ENCODE measurements around the gene LRRC8E.

Gene LRRC8E

GRCh38 chr19:7868671-7869452 is 19.4 kb upstream of the LRRC8E start:
- DNase-seq = peak; percentile 86

- peak; percentile 87 for DNase-seq
These were observed 18.8 kb upstream of the LRRC8E start for GRCh38 chr19:7869453-7869909.

DNA sequence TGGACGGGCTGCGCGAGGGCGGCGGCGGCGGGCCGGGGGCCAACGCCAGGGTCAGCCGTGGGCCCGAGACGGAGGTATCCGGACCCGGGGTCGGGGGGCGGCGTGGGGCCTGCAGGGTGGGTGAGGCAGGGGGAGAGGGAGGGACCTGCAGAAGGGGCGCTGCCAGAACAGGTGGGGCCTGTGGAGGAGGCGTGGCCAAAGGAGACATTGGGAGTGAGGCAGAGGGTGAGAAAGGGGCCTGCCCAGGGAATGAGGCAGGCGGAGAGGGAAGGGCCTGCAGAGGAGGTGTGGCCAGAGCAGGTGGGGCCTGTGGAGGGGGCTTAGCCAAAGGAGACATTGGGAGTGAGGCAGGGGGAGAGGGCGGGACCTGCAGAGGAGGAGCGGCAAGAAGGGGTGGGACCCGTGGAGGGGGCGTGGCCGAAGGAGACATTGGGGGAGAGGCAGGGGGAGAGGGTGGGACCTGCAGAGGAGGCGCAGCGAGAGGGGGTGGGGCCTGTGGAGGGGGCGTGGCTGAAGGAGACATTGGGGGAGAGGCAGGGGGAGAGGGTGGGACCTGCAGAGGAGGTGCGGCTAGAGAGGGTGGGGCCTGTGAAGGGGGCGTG is 18.3 kb upstream of the LRRC8E start:
- peak; percentile 78 for DNase-seq

DNA sequence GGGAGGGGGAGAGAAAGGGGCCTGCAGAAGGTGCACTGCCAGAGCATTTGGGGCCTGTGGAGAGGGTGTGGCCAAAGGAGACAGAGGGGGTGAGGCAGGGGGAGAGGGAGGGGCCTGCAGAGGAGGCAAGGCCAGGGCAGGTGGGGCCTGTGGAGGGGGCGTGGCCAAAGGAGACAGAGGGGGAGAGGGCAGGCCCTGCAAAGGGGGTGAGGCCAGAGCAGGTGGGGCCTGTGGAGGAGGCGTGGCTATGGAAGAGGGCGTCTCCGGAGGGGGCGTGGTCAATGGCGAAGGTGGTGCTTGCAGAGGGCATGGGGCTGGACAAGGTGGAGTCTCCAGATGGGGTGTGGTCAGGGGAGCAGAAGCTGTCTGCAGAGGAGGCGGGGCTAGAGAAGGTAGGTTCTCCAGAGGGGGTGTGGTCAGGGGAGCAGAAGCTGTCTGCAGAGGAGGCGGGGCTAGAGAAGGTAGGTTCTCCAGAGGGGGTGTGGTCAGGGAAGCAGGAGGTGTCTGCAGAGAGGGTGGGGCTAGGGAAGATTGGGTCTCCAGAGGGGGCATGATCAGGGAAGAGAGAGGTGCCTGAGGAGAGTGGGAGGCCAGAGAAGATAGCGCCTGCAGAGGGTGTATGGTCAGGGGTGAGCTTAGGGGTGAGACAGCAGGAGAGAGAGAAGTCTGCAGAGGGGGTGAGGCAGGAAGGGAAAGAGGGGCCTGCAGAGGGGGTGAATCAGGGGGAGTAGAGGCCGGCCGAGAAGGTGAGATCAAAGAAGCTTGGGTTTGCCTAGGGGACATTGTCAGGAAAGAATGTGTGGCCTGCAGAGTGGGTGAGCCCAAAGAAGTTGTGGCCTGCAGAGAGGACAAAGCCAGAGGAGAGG is 17.5 kb upstream of the LRRC8E start:
- DNase-seq = peak; percentile 86

GRCh38 chr19:7871437-7872305 is 16.6 kb upstream of the LRRC8E start:
- DNase-seq = peak; percentile 97

DNA sequence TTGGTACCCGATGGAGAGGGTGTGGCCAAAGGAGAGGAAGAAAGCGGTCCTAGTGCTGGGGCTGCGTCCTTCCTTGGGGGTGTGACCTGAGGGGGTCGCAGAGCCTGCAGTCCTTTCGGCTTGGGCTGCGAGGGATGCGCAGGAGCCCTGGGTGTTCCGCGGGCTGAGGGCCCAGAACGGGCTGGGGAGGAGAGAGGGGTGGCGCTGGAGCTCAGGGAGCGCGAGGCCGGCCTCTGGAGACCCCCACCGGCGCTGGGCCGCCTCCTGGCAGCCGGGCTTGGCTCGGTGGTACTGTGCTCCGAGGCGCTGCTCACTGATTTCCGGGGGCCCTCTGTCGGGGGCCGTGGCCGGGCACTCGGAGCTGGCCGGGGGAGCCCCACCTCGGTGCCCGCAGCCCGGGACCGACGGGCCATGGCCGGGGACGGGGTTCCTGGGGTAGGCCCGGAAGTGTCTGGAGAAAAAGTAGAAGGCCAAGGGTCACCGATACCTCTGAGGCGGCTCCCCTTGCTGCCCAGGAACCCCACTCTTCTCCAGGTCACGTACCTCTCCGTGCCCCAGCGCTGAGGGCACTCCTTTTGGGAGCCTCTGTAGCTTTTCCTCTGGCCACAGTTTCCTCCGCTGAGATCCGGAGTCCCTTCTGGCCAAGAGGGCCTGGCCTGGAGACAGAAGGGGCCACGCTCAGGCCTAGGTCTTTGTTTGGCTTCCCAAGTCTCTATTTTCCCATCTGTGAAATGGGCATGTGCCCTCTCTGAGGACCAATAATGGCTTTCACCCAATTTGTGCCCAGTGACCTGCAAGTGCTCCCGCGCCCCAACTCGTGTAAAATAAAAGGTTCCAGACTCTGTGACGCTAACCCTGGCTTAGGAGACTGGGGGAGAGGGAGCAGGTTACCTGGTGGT is 15.8 kb upstream of the LRRC8E start:
- no peak for DNase-seq

- DNase-seq = no peak
These were observed 14.8 kb upstream of the LRRC8E start for GRCh38 chr19:7873304-7874075.

DNA sequence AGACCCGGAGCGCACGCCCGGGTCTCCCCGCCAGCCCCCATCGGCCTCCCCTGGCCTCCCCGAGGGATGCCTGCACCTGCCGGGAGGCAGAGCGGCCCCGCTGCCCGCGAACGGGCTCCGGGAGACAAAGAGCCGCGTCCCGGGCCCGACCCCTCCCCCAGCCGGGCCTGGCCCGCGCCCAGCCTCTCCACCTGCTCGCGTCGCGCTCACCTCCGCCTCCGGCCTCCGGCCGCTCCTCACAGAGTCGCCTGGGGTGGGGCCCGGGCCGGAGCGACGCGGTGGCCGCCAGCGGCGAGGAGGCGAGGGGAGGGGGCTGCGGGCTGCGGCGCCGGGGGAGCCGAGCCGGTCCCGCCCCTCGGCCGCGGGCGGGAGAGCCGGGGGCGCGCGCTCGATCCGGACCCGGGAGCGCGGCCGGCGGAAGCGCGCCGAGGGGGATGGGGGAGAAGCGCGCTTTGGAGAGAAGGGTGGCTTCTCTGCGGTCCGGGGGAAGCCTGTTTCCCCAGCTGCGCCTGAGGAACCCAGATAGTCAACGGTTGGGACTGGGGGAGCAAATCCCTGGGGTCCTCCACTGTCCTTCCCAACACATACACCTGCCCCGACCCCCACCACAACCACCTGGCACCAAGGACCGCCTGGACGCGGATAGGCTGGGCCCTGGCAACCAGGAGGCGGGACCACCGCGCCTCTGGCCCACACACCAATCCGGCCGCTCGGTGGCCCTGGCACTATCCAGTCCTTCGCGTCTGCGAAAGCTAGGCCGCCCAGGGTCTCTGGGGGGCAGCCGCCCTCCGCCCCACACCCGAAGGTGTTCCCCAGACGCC is 14.0 kb upstream of the LRRC8E start, which contains the start of gene PRR36:
TSS of gene PRR36 (minus strand) at position 315 of the 821 bp plus-strand sequence. CDS start 701 bp downstream, outside the sequence.
- peak; percentile 46 for DNase-seq

DNA sequence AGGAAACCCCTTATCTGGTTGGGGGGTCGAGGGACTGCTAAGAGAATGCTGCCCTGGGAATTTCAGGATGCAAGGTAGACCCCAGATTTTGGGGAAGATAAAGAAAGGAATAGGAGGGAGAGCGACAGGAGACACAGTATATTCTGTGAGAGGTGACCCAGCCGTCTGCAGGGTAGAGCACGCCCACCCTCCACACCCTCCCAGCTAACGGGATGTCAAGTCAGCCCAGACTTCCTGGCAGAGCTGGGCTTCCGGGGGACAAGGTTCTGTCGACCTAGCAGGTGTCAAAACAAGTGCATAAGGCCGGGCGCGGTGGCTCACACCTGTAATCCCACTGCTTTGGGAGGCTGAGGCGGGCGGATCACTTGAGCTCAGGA is 13.4 kb upstream of the LRRC8E start:
- DNase-seq = no peak

- no peak for DNase-seq
These were observed 11.0 kb upstream of the LRRC8E start for GRCh38 chr19:7877249-7877836.

- DNase-seq = no peak
These were observed 9.1 kb upstream of the LRRC8E start for GRCh38 chr19:7879111-7879807.

GRCh38 chr19:7879836-7880235 is 8.5 kb upstream of the LRRC8E start:
- peak; percentile 17 for DNase-seq

- no peak for DNase-seq
These were observed 6.4 kb upstream of the LRRC8E start for GRCh38 chr19:7881910-7882309.

DNA sequence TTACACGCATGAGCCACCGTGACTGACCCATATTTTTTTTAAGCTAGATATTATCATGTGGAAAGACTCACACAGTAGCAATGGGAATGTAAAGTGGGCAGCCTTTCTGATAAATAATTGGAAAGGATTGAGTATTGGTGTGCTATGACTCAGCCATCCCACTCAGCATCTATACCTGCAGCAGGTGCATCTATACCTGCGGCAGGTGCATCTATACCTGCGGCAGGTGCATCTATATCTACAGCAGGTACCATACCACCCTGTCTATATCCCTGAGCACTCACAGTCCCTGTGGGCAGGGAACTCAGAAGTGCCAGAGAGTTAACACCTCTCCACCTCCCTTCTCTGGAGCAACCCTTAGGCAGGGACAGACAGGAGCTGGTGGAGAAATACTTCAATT is 5.2 kb upstream of the LRRC8E start:
- no peak for DNase-seq

GRCh38 chr19:7883796-7884570 is 4.3 kb upstream of the LRRC8E start:
- DNase-seq = no peak

DNA sequence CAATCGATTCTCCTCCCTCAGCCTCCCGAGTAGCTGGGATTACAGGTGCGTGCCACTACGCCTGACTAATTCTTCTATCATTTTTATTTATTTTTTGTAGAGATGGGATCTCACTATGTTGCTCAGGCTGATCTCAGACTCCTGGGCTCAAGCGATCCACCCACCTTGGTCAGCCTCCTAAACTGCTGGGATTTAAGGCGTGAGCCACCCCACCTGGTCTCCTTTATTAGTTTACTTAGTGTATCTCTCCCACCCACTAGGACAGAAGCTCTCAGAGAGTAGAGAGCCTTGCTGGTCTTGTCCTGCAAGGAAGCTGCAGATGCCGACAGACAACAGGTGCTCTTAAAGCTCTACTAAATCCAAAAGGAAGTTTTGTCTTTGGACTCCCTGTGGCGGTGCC is 2.5 kb upstream of the LRRC8E start:
- no peak for DNase-seq

- no peak for DNase-seq
These were observed 734 bp upstream of the LRRC8E start for GRCh38 chr19:7887408-7888144.
